ENCODE measurements around the gene JPH4.

Gene JPH4

DNA sequence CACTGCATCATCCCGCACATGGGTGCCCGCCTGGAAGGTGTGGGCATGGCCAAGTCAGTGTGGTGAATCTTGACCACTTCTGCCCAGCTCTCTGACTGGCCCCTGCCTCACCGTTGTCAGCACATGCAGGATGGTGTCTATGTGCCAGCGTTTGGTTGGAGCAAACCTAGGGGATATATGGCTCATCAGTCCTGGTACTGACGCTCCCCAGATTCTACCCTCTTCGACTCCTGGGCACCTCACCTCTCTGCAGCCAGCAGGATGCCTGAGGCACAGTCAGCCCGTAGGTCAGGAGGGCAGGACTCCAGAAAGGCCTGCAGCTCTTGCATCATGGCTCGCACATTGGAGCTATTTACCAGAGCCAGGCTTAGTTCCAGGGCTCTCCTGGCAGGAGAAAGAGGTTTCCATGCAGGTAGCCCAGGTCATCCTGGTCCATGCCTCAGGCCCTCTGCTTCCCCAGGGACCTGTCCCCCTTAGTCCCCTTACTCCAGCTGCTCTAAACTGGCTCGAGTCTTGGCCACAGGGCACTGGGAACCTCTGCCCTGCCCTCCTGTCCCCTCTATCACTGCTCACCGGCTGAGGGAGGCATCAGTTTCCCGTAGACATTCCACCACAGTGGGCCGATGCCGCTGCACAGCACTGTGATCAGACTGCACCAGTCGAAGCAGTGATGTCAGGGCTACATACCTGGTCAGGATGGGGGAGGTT, 15.0 kb downstream of the JPH4 start:
- H3K4me3 ChIP-seq (ENCODE audit: low read depth, low read length): no peak overlapping the region
- TF ChIP-seq, protein P1, sequence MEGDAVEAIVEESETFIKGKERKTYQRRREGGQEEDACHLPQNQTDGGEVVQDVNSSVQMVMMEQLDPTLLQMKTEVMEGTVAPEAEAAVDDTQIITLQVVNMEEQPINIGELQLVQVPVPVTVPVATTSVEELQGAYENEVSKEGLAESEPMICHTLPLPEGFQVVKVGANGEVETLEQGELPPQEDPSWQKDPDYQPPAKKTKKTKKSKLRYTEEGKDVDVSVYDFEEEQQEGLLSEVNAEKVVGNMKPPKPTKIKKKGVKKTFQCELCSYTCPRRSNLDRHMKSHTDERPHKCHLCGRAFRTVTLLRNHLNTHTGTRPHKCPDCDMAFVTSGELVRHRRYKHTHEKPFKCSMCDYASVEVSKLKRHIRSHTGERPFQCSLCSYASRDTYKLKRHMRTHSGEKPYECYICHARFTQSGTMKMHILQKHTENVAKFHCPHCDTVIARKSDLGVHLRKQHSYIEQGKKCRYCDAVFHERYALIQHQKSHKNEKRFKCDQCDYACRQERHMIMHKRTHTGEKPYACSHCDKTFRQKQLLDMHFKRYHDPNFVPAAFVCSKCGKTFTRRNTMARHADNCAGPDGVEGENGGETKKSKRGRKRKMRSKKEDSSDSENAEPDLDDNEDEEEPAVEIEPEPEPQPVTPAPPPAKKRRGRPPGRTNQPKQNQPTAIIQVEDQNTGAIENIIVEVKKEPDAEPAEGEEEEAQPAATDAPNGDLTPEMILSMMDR (IDR thresholded peaks at IDR 0.05; ENCODE audit: low read depth, low read length, missing control alignments): peak; percentile 1
- no peak for DNase-seq (ENCODE audit: low read depth)

DNA sequence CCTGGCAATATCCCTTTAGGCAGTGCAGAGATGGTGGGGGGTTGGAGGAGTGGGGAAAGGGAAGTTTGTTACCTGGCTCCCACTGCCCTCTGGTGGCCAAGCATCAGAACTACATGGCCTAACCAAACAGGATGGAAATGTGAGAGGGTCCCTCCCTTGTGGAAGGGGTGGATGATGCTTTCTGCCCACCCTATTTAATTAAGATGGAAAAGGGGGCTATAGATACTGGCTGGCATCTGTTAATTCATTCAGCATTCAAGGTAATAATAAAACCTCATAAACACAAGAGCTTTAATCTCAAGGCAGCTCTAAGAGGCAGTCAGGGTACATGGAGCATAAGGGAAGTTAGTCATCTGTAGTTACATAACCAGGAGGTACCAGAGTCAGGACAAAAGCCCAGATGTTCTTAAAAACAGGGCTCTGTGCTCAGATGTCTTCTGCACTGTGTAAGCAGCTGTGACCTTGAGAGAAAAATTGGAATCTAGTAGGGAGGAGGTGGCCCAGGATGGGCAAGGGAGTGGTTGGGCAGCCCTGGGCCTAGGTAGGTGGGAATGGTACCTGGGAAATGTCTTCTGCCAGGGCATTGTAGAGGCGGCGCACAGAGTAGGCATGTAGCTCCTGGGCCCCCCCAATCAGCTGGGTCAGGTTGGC, 15.6 kb downstream of the JPH4 start:
- no peak for DNase-seq (ENCODE audit: low read depth)
- no peak overlapping the region for H3K4me3 ChIP-seq (ENCODE audit: low read depth, low read length)
- TF ChIP-seq, protein P1 (IDR thresholded peaks at IDR 0.05; ENCODE audit: low read depth, low read length, missing control alignments): peak; percentile 98

DNA sequence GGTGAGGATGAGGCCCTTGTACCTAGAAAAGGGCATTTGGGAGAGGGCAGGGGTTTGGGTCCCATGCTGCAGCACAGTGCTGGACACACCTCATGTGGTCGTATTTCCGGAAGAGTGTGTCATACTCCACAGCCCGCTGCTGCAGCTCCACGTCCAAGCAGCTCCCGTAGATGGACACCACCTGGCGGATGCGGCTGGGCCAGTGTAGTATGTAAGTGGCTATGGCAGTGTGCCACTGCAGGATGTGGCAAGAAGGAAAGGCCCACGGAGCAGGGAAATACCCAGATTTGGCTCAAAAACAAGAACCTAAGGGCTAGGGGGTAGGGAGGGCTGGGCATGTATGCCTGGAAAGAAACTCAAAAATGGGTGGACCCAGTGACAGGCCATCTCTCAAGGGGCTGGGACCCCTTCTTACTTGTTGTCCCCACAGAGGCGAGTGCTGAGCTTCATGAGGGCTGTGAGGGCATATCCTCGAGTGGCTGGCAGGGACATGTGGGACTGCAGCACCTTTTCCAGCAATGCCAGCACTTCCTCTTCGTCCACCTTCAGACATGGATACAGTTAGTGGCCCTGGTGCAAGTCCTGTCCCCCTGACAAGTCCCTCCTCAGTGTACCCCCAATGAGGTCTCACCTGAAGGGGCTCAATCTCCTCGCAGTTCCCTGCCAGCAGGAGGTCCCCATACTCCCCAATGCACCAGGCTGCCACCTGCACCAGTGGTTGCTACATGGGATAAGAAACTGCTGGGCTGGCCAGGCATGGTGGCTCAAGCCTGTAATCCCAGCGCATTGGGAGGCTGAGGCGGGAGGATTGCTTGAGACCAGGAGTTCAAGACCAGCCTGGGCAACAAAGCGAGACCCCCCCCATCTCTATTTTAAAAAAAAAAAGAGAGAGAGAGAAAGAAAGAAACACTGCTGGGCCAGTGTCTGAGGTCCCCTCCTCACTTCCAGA, 16.4 kb downstream of the JPH4 start:
- no peak for DNase-seq (ENCODE audit: low read depth)
- H3K4me3 ChIP-seq (ENCODE audit: low read depth, low read length): no peak overlapping the region
- TF ChIP-seq, protein P1 (IDR thresholded peaks at IDR 0.05; ENCODE audit: low read depth, low read length, missing control alignments): no peak

DNA sequence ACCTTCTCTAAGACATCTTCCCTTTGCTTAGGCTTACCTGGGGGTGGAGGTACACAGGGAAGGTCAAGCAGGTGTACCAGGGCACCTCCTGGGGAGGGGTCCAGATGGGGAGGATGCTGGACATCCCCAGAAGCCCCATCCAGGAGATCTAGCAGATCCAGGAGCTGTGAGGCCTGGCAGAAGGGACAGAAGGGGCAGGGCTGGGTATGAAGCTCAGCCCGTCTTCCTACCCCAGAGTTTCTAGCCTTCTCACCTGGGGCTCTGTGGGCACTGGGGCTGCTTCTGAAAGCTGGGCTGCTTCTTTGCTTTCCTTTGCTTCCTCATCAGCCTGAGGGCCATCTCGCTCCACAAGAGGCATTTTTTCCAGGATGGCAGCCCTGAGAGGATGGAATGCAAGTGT, 17.3 kb downstream of the JPH4 start:
- TF ChIP-seq, protein P1 (IDR thresholded peaks at IDR 0.05; ENCODE audit: low read depth, low read length, missing control alignments): no peak
- no peak overlapping the region for H3K4me3 ChIP-seq (ENCODE audit: low read depth, low read length)
- no peak for DNase-seq (ENCODE audit: low read depth)

DNA sequence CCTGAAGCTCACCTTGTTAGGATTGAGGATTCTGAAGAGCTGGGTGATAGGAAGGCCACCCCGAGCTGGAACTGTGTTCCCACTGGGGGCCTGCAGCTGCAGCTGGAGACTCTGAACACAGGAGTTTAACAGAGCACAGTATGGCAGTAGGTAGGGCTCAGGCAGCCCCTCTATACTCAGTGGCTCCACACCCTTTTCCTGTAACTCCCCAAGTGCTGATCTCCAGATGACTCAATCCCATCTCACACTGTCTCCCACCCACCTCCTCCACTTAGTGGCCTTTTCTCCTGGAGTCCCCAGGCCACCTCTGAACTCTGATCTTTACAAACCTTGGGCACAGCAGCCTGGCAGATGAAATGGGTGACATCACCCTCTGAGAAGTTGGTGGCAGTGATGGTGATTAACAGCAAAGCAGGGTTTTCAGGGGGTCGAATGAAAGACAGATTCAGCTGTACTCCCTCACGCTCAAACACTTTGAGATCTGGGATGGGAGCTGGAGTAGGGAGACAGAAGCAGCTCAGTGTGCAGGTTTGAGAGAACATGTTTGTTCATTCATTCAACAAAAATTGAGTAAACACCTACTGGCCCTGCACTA, 18.6 kb downstream of the JPH4 start:
- TF ChIP-seq, protein P1 (IDR thresholded peaks at IDR 0.05; ENCODE audit: low read depth, low read length, missing control alignments): no peak

DNA sequence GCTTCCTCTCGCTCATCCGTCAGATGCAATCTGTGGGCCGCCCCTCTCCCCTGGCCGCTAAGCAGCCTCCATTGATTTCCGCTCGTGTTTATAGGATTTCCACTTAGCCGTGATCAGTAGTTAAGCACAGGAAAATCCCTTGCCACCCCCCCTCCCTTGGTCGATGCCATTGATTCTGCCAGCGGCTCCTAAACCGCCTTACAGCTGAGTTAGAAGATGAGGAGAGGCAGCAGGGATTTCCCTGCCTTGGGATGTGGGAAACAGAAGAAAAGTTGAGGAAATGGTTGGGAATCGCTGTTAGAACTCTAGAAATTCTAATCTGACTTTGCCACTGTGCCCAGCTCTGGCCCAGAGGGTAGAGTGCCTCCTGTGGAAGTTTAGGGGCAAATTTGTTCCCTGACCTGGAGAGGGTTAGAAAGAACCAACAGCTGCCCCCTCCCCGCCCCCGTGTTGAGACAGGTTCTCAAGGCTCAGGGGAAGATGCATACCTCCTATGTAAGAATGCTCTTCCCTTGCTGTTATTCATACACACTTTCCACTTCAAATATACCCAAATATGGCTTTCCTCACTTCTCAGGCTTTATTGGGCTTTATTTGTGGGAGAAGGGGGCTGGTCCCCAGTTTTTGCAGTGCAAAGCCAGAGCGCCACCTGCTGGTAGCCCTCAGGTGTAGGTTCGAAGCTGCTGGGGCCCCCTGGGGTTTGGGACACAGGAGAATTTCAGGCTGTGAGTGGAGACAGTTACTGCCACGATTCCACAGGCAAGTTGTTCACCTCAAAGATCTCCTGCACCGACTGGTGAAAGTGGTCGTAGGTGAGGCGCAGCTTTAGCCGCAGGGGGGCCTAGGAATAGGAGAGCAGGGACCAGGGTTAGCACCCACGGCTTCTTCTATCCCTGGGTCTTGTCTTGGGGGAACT, 19.3 kb downstream of the JPH4 start:
- no peak overlapping the region for H3K4me3 ChIP-seq (ENCODE audit: low read depth, low read length)
- TF ChIP-seq, protein P1 (IDR thresholded peaks at IDR 0.05; ENCODE audit: low read depth, low read length, missing control alignments): peak; percentile 93
- no peak for DNase-seq (ENCODE audit: low read depth)

More for the DNA sequence above, 18.6 kb downstream of the JPH4 start:
- H3K4me3 ChIP-seq (ENCODE audit: low read depth, low read length): no peak overlapping the region
- no peak for DNase-seq (ENCODE audit: low read depth)

All from GM12864 (cell line).